BJ (cell line): ENCODE data around the gene HELQ. TPM values are rescaled to one million over a fixed set of nuclear protein-coding genes. Genes with fewer than 3 reads are reported as not detected.
"Not testable (repeated sequence)": the region's sequence is repeated elsewhere in the genome, so short reads cannot be mapped to it uniquely, and the experiment has no call there.

Experiments used
- CTCF ChIA-PET: fragments of 350-600 bp; formaldehyde crosslinking; extraction: SDS; loops from one replicate; lab custom pipeline; 2021; ENCODE audit warnings: antibody characterized with exemption, inconsistent platforms; lab: Yijun Ruan, JAX
- POLR2A ChIA-PET: fragments of 300-600 bp; sonication (Branson Sonifier 250); formaldehyde crosslinking; extraction: SDS; loops from one replicate; lab custom pipeline; 2021; ENCODE audit warnings: antibody characterized with exemption; lab: Charles Lee
- DNase-seq: peaks from one replicate; pipeline ENCODE4 v3.0.0-alpha.2; 2011; ENCODE audit warnings: low read depth
- H3K27me3 ChIP-seq: 2 replicates; pipeline ENCODE4 v1.6.0; 2011; ENCODE audit warnings: low read length; ENCODE audit not compliant: control insufficient read depth, insufficient read depth
- H3K36me3 ChIP-seq: 2 replicates; pipeline ENCODE4 v1.5.1; 2011; ENCODE audit warnings: low read length; ENCODE audit not compliant: control insufficient read depth, insufficient read depth
- H3K4me3 ChIP-seq: 2 replicates; pipeline ENCODE4 v1.5.1; 2011; ENCODE audit warnings: low read depth, mild to moderate bottlenecking, control low read depth, low read length
- polyA minus RNA-seq: library from RNA; depleted of rRNA, polyadenylated mRNA; stranded (reverse); fragments of >200 nt; gene quantifications from 2 replicates; pipeline ENCODE4 v1.2.3, GENCODE V29; 2011; rRNA and poly(A)+ RNA removed
- polyA plus RNA-seq: library from polyadenylated mRNA; depleted of rRNA; stranded (reverse); fragments of >200 nt; gene quantifications from 2 replicates; pipeline ENCODE4 v1.2.3, GENCODE V29; 2011; rRNA removed
- TF ChIP-seq, protein P1 (sequence below): IDR thresholded peaks from 2 replicates; pipeline ENCODE4 v1.5.1; 2011; ENCODE audit warnings: low read depth, mild to moderate bottlenecking, control low read depth, inconsistent platforms, low read length, moderate library complexity; ENCODE audit not compliant: insufficient read depth

HELQ gene, protein sequence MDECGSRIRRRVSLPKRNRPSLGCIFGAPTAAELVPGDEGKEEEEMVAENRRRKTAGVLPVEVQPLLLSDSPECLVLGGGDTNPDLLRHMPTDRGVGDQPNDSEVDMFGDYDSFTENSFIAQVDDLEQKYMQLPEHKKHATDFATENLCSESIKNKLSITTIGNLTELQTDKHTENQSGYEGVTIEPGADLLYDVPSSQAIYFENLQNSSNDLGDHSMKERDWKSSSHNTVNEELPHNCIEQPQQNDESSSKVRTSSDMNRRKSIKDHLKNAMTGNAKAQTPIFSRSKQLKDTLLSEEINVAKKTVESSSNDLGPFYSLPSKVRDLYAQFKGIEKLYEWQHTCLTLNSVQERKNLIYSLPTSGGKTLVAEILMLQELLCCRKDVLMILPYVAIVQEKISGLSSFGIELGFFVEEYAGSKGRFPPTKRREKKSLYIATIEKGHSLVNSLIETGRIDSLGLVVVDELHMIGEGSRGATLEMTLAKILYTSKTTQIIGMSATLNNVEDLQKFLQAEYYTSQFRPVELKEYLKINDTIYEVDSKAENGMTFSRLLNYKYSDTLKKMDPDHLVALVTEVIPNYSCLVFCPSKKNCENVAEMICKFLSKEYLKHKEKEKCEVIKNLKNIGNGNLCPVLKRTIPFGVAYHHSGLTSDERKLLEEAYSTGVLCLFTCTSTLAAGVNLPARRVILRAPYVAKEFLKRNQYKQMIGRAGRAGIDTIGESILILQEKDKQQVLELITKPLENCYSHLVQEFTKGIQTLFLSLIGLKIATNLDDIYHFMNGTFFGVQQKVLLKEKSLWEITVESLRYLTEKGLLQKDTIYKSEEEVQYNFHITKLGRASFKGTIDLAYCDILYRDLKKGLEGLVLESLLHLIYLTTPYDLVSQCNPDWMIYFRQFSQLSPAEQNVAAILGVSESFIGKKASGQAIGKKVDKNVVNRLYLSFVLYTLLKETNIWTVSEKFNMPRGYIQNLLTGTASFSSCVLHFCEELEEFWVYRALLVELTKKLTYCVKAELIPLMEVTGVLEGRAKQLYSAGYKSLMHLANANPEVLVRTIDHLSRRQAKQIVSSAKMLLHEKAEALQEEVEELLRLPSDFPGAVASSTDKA
- polyA plus RNA-seq (9.6 and 12.8 TPM in 2 replicates), polyA minus RNA-seq (9.5 and 16.1 TPM in 2 replicates)

DNA sequence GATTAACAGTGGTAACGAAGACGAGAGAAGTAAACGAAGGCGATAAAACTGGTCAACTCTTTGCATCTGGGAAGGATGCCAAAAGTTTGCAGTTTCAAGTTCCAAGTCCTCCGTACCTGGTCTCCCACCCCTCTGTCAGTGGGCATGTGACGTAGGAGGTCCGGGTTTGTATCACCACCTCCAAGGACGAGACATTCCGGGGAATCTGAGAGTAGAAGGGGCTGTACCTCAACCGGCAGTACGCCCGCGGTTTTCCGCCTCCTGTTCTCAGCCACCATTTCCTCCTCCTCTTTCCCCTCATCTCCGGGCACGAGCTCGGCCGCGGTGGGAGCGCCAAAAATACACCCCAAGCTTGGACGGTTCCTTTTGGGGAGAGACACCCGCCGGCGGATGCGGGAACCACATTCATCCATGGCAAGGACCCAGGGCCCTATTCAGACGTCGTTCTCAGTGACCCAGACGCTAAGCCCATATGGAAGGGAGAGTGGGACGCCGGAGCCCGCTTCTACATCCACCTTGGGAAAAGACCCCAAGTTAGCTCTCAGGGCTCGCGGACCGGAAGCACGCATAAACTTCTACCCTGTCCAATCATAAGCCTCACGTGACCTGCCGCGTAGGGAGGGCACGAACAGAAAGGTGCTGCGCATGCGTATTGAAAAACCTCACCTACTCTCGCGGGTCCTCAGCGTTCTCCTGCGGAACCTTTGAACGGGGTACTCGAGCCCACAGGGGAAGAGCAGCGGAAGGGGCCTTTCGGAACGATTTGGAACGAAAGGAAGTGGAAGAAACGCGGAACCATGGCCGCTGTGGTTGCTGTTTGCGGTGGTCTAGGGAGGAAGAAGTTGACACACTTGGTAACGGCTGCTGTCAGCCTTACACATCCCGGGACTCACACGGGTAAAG is at the start of gene HELQ, which contains the start of gene MRPS18C:
HELQ (minus strand) TSS at position 543 of the 903 bp plus-strand sequence; CDS start at position 413, 130 bp downstream.
MRPS18C (plus strand) TSS at position 778 of the 903 bp plus-strand sequence; CDS start at position 798, 20 bp downstream.
- H3K4me3 ChIP-seq = peak within 1 kb of the TSS; percentile 84
- TF ChIP-seq, protein P1, sequence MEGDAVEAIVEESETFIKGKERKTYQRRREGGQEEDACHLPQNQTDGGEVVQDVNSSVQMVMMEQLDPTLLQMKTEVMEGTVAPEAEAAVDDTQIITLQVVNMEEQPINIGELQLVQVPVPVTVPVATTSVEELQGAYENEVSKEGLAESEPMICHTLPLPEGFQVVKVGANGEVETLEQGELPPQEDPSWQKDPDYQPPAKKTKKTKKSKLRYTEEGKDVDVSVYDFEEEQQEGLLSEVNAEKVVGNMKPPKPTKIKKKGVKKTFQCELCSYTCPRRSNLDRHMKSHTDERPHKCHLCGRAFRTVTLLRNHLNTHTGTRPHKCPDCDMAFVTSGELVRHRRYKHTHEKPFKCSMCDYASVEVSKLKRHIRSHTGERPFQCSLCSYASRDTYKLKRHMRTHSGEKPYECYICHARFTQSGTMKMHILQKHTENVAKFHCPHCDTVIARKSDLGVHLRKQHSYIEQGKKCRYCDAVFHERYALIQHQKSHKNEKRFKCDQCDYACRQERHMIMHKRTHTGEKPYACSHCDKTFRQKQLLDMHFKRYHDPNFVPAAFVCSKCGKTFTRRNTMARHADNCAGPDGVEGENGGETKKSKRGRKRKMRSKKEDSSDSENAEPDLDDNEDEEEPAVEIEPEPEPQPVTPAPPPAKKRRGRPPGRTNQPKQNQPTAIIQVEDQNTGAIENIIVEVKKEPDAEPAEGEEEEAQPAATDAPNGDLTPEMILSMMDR = peak; percentile 50
- no peaks in the 10 kb centered on the region for H3K27me3 ChIP-seq
- peaks cover 2% of the 10 kb centered on the region; the same call in 1 of the 2 replicates for H3K36me3 ChIP-seq
- CTCF ChIA-PET = interaction anchor here (0.7 to 2.0 kb wide), 5 partner anchors 10 to 93 kb away, joined by 3 to 10 read pairs (median 3); no protein-coding TSS in a partner anchor
- DNase-seq = peak; percentile 92
- POLR2A ChIA-PET = no interaction called here

DNA sequence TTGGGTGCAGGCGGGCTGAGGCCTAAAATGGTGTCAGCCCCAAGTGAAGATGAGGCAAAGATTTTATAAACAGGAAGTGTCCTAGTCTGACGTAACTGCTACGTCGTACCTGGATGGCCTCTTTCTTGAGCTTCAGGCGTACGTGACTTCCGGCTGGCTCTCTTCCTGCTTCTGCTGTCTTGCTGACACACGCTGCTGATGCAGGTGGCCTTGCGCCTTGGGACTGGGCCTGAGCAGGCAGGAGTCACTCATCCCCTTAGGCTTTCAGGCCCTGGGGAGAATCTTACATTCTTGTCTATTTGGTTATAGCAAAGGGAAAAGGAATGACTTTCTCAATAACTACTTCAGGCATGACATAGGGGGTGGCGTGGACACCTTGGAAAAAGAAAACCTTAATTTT is 49.4 kb upstream of the HELQ start:
- POLR2A ChIA-PET = no interaction called here
- TF ChIP-seq, protein P1 = no peak

DNA sequence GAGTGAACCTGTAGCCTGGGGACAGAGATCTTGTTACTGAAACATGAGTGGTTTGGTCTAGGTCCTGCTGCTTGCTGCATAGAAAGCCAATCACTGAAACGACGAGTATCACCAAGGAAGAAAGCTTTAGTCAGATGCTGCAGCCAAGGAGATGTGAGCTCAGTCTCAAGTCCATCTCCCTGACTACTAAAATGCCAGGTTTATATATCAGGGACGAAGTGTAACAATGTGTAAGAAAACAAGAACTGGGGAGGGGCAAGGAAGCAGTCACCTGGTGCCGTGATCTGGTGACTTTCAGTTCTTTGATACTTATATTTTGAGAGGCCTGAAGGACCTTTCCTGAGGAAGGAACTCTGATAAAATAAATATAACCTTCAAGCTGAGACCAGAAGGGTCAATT is 48.9 kb upstream of the HELQ start:
- POLR2A ChIA-PET = no interaction called here

More for the DNA sequence above, 49.4 kb upstream of the HELQ start:
- no peak for DNase-seq
- CTCF ChIA-PET = interaction anchor here (0.6 to 0.7 kb wide), 2 partner anchors 137 to 534 kb away, joined by 3 read pairs; no protein-coding TSS in a partner anchor
- Histone ChIP-seq H3K4me3 (no peak overlapping the region), H3K36me3 (no peaks in the 10 kb centered on the region), H3K27me3 (no peaks in the 10 kb centered on the region)

DNA sequence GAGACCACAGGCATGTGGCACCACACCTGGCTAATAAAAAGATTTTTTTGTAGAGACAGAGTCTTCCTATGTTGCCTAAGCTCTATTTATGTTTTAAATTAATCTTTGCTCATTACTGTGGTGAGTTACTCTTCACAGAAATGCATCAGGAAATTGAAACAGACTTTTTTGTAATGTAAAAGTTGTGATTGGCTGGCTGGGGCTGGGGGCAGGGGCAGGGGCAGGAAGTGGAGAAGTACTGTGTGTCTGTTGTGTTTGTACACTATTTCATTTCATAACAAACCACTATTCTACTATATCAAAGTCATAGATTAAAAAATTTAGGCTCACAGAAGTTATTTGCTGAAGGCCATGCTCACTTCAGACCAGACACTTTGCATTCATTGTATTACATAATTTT is 48.4 kb upstream of the HELQ start:
- Histone ChIP-seq H3K4me3 (no peak overlapping the region), H3K36me3 (no peaks in the 10 kb centered on the region), H3K27me3 (no peaks in the 10 kb centered on the region)
- no peak for DNase-seq
- POLR2A ChIA-PET = no interaction called here
- CTCF ChIA-PET = interaction anchor here (1.0 to 1.6 kb wide), 2 partner anchors 16 to 141 kb away, joined by 3 read pairs; no protein-coding TSS in a partner anchor
- TF ChIP-seq, protein P1 = no peak

More for the DNA sequence above, 48.9 kb upstream of the HELQ start:
- TF ChIP-seq, protein P1 = no peak
- Histone ChIP-seq H3K4me3 (no peak overlapping the region), H3K27me3 (no peaks in the 10 kb centered on the region), H3K36me3 (no peaks in the 10 kb centered on the region)
- CTCF ChIA-PET = interaction anchor here (0.7 kb wide), 1 partner anchor 137 kb away, joined by 3 read pairs; no protein-coding TSS in a partner anchor
- DNase-seq = no peak

DNA sequence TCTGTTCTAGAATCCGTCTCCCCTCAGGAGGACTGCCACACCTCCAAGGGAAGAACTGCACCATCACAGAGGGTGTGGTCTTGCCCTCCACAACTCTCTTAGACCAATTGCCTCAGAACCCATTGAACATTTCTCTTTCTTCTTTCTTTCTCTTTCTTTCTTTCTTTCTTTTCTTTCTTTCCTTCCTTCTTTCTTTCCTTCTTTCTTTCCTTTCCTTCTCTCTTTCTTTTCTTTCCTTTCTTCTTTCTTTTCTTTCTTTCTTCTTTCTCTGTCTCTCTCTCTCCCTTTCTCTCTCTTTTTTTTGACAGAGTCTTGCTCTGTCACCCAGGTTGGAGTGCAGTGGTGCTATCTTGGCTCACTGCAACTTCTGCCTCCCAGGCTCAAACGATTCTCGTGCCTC is 46.0 kb upstream of the HELQ start:
- H3K27me3 ChIP-seq, CTCF ChIA-PET, POLR2A ChIA-PET, H3K36me3 ChIP-seq, H3K4me3 ChIP-seq, DNase-seq: not testable (repeated sequence)
